Measurements from ENCODE around the gene EVI5L.

- TF ChIP-seq CTCF (IDR thresholded peaks at IDR 0.05 in 4 of 5, conservative IDR thresholded peaks at IDR 0.05 in 1 of 5) (no peak), POLR2A (IDR thresholded peaks at IDR 0.05) (no peak)
Observed at GRCh38 chr19:7869910-7870511, 40.0 kb downstream of the EVI5L start.
